H1 (cell line): Measurements from ENCODE around the gene NXN. TPM values are rescaled to one million over a fixed set of nuclear protein-coding genes. Genes with fewer than 3 reads are reported as not detected.

Experiments
- CTCF ChIA-PET: fragments of 300-600 bp; sonication (Branson Sonifier 250); formaldehyde crosslinking; loops from one replicate; lab custom pipeline; 2021; ENCODE audit not compliant: partially characterized antibody; lab: Charles Lee
- POLR2A ChIA-PET: fragments of 300-600 bp; sonication (Branson Sonifier 250); formaldehyde crosslinking; loops from one replicate; lab custom pipeline; 2021; ENCODE audit warnings: inconsistent platforms; ENCODE audit not compliant: partially characterized antibody; lab: Charles Lee
- DNase-seq, 2 experiments: peaks; one replicate each; pipeline versions ENCODE4 v3.0.0 to v3.0.0-alpha.2; 2010 to 2022; ENCODE audit warnings: low spot score in 2 of 2, low read depth in 1 of 2, mixed read lengths in 1 of 2
- FAIRE-seq: peaks from 2 replicates; lab custom pipeline; 2011; peaks lifted over from hg19 to GRCh38; lab: Jason Lieb, UNC
- H2AFZ ChIP-seq: 2 replicates; pipeline ENCODE4 v1.8.1; 2012; ENCODE audit warnings: low read length, inconsistent platforms
- H2AK5ac ChIP-seq: 2 replicates; pipeline ENCODE4 v1.6.1; 2013; ENCODE audit warnings: low read depth, low read length
- H2BK120ac ChIP-seq: replicated peaks from 2 replicates; pipeline ENCODE3; 2013; ENCODE audit warnings: low read depth, low read length, inconsistent platforms
- H2BK12ac ChIP-seq: 2 replicates; pipeline ENCODE4 v1.6.1; 2013; ENCODE audit warnings: low read depth, low read length
- H2BK15ac ChIP-seq: 2 replicates; pipeline ENCODE4 v1.6.1; 2013; ENCODE audit warnings: low read length
- H2BK20ac ChIP-seq: 2 replicates; pipeline ENCODE4 v1.6.1; 2013; ENCODE audit warnings: low read length
- H2BK5ac ChIP-seq: 2 replicates; pipeline ENCODE4 v1.6.1; 2013; ENCODE audit warnings: low read depth, low read length
- H3K14ac ChIP-seq: 2 replicates; pipeline ENCODE4 v1.6.1; 2013; ENCODE audit warnings: inconsistent platforms; ENCODE audit not compliant: insufficient read length
- H3K18ac ChIP-seq: 2 replicates; pipeline ENCODE4 v1.6.1; 2013; ENCODE audit warnings: low read length; ENCODE audit errors: extremely low read depth
- H3K23ac ChIP-seq: 2 replicates; pipeline ENCODE4 v1.6.1; 2013; ENCODE audit warnings: inconsistent platforms; ENCODE audit not compliant: insufficient read length
- H3K23me2 ChIP-seq: 2 replicates; pipeline ENCODE4 v1.6.1; 2013; ENCODE audit warnings: low read depth, low read length
- H3K27ac ChIP-seq: 2 replicates; pipeline ENCODE4 v1.6.1; 2011; ENCODE audit warnings: low read depth, low read length, inconsistent platforms
- H3K27me3 ChIP-seq, 4 experiments: replicated peaks in 1 of 4; 1 replicate in 1 of 4; 2 replicates in 3 of 4; pipeline versions ENCODE4 v1.6.1 to v1.8.1; 2011 to 2013; ENCODE audit warnings: low read length in 3 of 4, mild to moderate bottlenecking in 3 of 4, inconsistent platforms in 2 of 4, mixed read lengths in 2 of 4, moderate library complexity in 1 of 4; ENCODE audit not compliant: control insufficient read depth in 3 of 4, insufficient read depth in 3 of 4; ENCODE audit errors: extremely low read depth in 1 of 4
- H3K36me3 ChIP-seq, 4 experiments: 2 replicates each; pipeline versions ENCODE4 v1.6.1 to v1.8.1; 2011 to 2013; ENCODE audit warnings: mild to moderate bottlenecking in 4 of 4, low read length in 3 of 4, moderate library complexity in 2 of 4, control low read depth in 1 of 4, inconsistent platforms in 1 of 4; ENCODE audit not compliant: insufficient read depth in 4 of 4, control insufficient read depth in 2 of 4
- H3K4ac ChIP-seq: replicated peaks from 2 replicates; pipeline ENCODE3; 2013; ENCODE audit warnings: low read length, low read depth, mixed read lengths, inconsistent platforms; ENCODE audit not compliant: insufficient read length
- H3K4me1 ChIP-seq, 4 experiments: replicated peaks in 1 of 4; 1 replicate in 1 of 4; 2 replicates in 3 of 4; pipeline versions ENCODE4 v1.6.1 to v1.8.1; 2011 to 2013; ENCODE audit warnings: low read length in 3 of 4, inconsistent platforms in 2 of 4, mixed read lengths in 1 of 4; ENCODE audit not compliant: insufficient read depth in 4 of 4, control insufficient read depth in 3 of 4
- H3K4me2 ChIP-seq, 2 experiments: 2 replicates each; pipeline versions ENCODE4 v1.6.1 to v1.8.1; 2011 to 2013; ENCODE audit warnings: low read depth in 2 of 2, low read length in 2 of 2, control low read depth in 1 of 2, inconsistent platforms in 1 of 2, mild to moderate bottlenecking in 1 of 2; ENCODE audit not compliant: insufficient read depth in 1 of 2
- H3K4me3 ChIP-seq, 4 experiments: fragments of 200-600, 300-600 bp in 1 of 4; sonication (generic), shearing (Covaris generic), sonication (Bioruptor Twin) in 1 of 4; 2 replicates each; pipeline versions ENCODE4 v1.5.1 to v1.8.1; 2011 to 2016; ENCODE audit warnings: low read length in 4 of 4, low read depth in 3 of 4, control low read depth in 2 of 4, inconsistent platforms in 2 of 4, mild to moderate bottlenecking in 2 of 4, mixed read lengths in 1 of 4, moderate library complexity in 1 of 4; ENCODE audit not compliant: insufficient read depth in 2 of 4; ENCODE audit errors: extremely low read depth in 1 of 4
- H3K56ac ChIP-seq: replicated peaks from 2 replicates; pipeline ENCODE3; 2013; ENCODE audit warnings: low read depth, mild to moderate bottlenecking, mixed read lengths, low read length, inconsistent platforms; ENCODE audit not compliant: insufficient read length
- H3K79me1 ChIP-seq: 2 replicates; pipeline ENCODE4 v1.6.1; 2013; ENCODE audit warnings: low read depth, low read length, control low read depth
- H3K79me2 ChIP-seq, 2 experiments: 2 replicates each; pipeline versions ENCODE4 v1.6.1 to v1.8.1; 2012 to 2013; ENCODE audit warnings: low read length in 2 of 2, mild to moderate bottlenecking in 2 of 2, inconsistent platforms in 1 of 2; ENCODE audit not compliant: insufficient read depth in 2 of 2, control insufficient read depth in 1 of 2
- H3K9ac ChIP-seq, 4 experiments: replicated peaks in 1 of 4; 1 replicate in 1 of 4; 2 replicates in 3 of 4; pipeline versions ENCODE4 v1.6.1 to v1.8.1; 2011 to 2013; ENCODE audit warnings: low read depth in 3 of 4, low read length in 3 of 4, control low read depth in 2 of 4, mild to moderate bottlenecking in 2 of 4, moderate library complexity in 2 of 4, inconsistent platforms in 1 of 4; ENCODE audit errors: extremely low read depth in 1 of 4
- H3K9me3 ChIP-seq, 2 experiments: 2 replicates each; pipeline versions ENCODE4 v1.6.1 to v1.8.1; 2012 to 2013; ENCODE audit warnings: mild to moderate bottlenecking in 2 of 2, moderate library complexity in 2 of 2, control low read depth in 1 of 2, inconsistent platforms in 1 of 2, low read depth in 1 of 2, low read length in 1 of 2, mixed read lengths in 1 of 2; ENCODE audit not compliant: insufficient read depth in 2 of 2
- H4K20me1 ChIP-seq, 2 experiments: replicated peaks in 1 of 2; 2 replicates each; pipeline versions ENCODE3 to v1.8.1; 2011 to 2013; ENCODE audit warnings: inconsistent platforms in 2 of 2, low read length in 2 of 2, mild to moderate bottlenecking in 1 of 2; ENCODE audit not compliant: insufficient read depth in 2 of 2, control insufficient read depth in 1 of 2
- H4K5ac ChIP-seq: 2 replicates; pipeline ENCODE4 v1.6.1; 2013; ENCODE audit warnings: low read length, low read depth, mixed read lengths, inconsistent platforms; ENCODE audit not compliant: insufficient read length
- H4K8ac ChIP-seq: 2 replicates; pipeline ENCODE4 v1.8.0; 2013; ENCODE audit warnings: mild to moderate bottlenecking, moderate library complexity, low read length, inconsistent platforms; ENCODE audit not compliant: insufficient read depth; ENCODE audit errors: extremely low read depth
- H4K91ac ChIP-seq: replicated peaks from 2 replicates; pipeline ENCODE3; 2013; ENCODE audit warnings: low read length, mixed read lengths, inconsistent platforms; ENCODE audit not compliant: insufficient read length
- BCL11A ChIP-seq, 2 experiments: IDR thresholded peaks; one replicate each; pipeline ENCODE4 v1.6.1; 2011; ENCODE audit warnings: low read depth in 2 of 2, low read length in 2 of 2, mild to moderate bottlenecking in 2 of 2
- CBX5 ChIP-seq: fragments of 300-800, 300-1000 bp; sonication (generic); IDR thresholded peaks from 2 replicates; pipeline ENCODE4 v1.7.1; 2016; ENCODE audit warnings: antibody characterized with exemption, low read length, low read depth
- CTBP2 ChIP-seq: IDR thresholded peaks from 2 replicates; pipeline ENCODE4 v1.7.0; 2011; ENCODE audit warnings: borderline replicate concordance, mild to moderate bottlenecking, moderate library complexity, mixed read lengths, low read length; ENCODE audit not compliant: insufficient read depth, insufficient read length
- E2F6 ChIP-seq: IDR thresholded peaks from 2 replicates; pipeline ENCODE4 v1.6.1; 2012; ENCODE audit warnings: inconsistent platforms
- KDM5A ChIP-seq: fragments of 200-600 bp; IDR thresholded peaks from 2 replicates; pipeline ENCODE4 v1.7.1; 2012; ENCODE audit warnings: mild to moderate bottlenecking, low read length, inconsistent platforms, mixed read lengths
- PHF8 ChIP-seq: fragments of 200-600 bp; sonication (generic); conservative IDR thresholded peaks from 2 replicates; pipeline ENCODE4 v1.7.1; 2012; ENCODE audit warnings: low read depth, mild to moderate bottlenecking, inconsistent platforms, low read length, moderate library complexity
- SIRT6 ChIP-seq: IDR thresholded peaks from one replicate; pipeline ENCODE4 v1.7.1; 2012; ENCODE audit warnings: low read length, inconsistent platforms
- SIX5 ChIP-seq: IDR thresholded peaks from 2 replicates; pipeline ENCODE4 v1.6.1; 2011; ENCODE audit warnings: mild to moderate bottlenecking, low read depth, low read length
- SUZ12 ChIP-seq: fragments of 200-600 bp; sonication (generic); IDR thresholded peaks from 2 replicates; pipeline ENCODE4 v1.6.1; 2012; ENCODE audit warnings: mild to moderate bottlenecking, inconsistent platforms, low read length, moderate library complexity, mixed read lengths
- TAF1 ChIP-seq: IDR thresholded peaks from 2 replicates; pipeline ENCODE4 v1.6.1; 2011; ENCODE audit warnings: mild to moderate bottlenecking, low read depth, low read length
- TEAD4 ChIP-seq: IDR thresholded peaks from 2 replicates; pipeline ENCODE4 v1.6.1; 2012; ENCODE audit warnings: low read depth, low read length, inconsistent platforms, mixed read lengths
- WGBS, 2 experiments: shearing (Covaris generic) in 1 of 2; methylation state at CpG; one replicate each; pipeline versions ENCODE4 v1.1.6 to v1.1.7; 2013 to 2015; ENCODE audit warnings: low lambda C conversion rate in 2 of 2, mixed read lengths in 2 of 2, inconsistent platforms in 1 of 2, low coverage in 1 of 2, missing lambda C conversion rate in 1 of 2; ENCODE audit not compliant: insufficient replicate concordance in 2 of 2, insufficient coverage in 1 of 2, insufficient read length in 1 of 2; ENCODE audit errors: extremely low coverage in 1 of 2, missing lambda C conversion rate in 1 of 2; 5-methylcytosine and 5-hydroxymethylcytosine counted together
- polyA plus RNA-seq, 7 experiments: library from polyadenylated mRNA; depleted of rRNA in 3 of 7; stranded (reverse) in 5 of 7; unstranded in 2 of 7; fragments of >200 nt in 5 of 7; fragments of 200-250 nt in 2 of 7; gene quantifications; 1 replicate in 5 of 7; 2 replicates in 1 of 7; 4 replicates in 1 of 7; pipeline versions ENCODE4 v1.2.1 to v1.2.3, GENCODE V29; 2011 to 2013; ENCODE audit warnings: missing spikeins in 2 of 7, mixed read lengths in 2 of 7
- total RNA-seq: library from RNA; stranded (reverse); fragmentation: NEBNext Ultra II Directional; extraction: Animal tissue kit (Norgen Biotek cat#: 25700); gene quantifications from 2 replicates; pipeline ENCODE4 v1.2.1, GENCODE V29; 2021

Gene NXN
- total and polyA plus RNA-seq, 2 of the 8 experiments (the other 6 are each of a cell fraction or from before 2014, with no cell fraction given): 94.1 to 107 TPM

GRCh38 chr17:949623-950303, 29.8 kb downstream of the NXN start:
- H3K4me3 ChIP-seq: peak overlapping the region in 2 of 4 experiments; percentile 10 to 27; a peak in 3 of 8 replicates
- H2AFZ ChIP-seq: no peak overlapping the region
- H3K79me2 ChIP-seq: peaks cover 0 to 39% of the 10 kb centered on the region in 2 experiments; a peak in 3 of 4 replicates
- H3K23me2 ChIP-seq: no peaks in the 10 kb centered on the region; the same call in 1 of the 2 replicates
- H3K14ac ChIP-seq: no peak overlapping the region
- ChIA-PET POLR2A (interaction anchor here (0.7 to 2.9 kb wide), 20 partner anchors 9 to 157 kb away, joined by 3 to 13 read pairs (median 5); partner anchors contain the start of gene NXN), CTCF (interaction anchor here (0.6 to 2.7 kb wide), 7 partner anchors 11 to 156 kb away, joined by 3 to 9 read pairs (median 4); partner anchors contain the start of gene NXN)
- peak overlapping the region; percentile 88 for H3K4ac ChIP-seq
- H3K23ac ChIP-seq: no peak overlapping the region
- H2BK120ac ChIP-seq: peak overlapping the region; percentile 85
- peak overlapping the region; percentile 92 for H2BK15ac ChIP-seq
- H3K4me1 ChIP-seq: peaks cover 10 to 22% (median 12%) of the 10 kb centered on the region in 4 experiments
- peak overlapping the region; percentile 100 for H2BK5ac ChIP-seq
- DNase-seq: no peak
- peak overlapping the region in 1 of 4 experiments; percentile 58; a peak in 4 of 7 replicates for H3K9ac ChIP-seq
- peak overlapping the region; percentile 99 for H3K18ac ChIP-seq
- peak; percentile 90 for FAIRE-seq
- peak overlapping the region; percentile 90; the same call in 1 of the 2 replicates for H2BK20ac ChIP-seq
- no peaks in the 10 kb centered on the region for H3K36me3 ChIP-seq
- H3K79me1 ChIP-seq: peaks cover 5% of the 10 kb centered on the region
- peak overlapping the region; percentile 93; the same call in 1 of the 2 replicates for H4K8ac ChIP-seq
- peaks cover 0 to 8% of the 10 kb centered on the region in 2 experiments for H4K20me1 ChIP-seq
- H3K56ac ChIP-seq: peak overlapping the region; percentile 62
- H3K4me2 ChIP-seq: peak overlapping the region; percentile 50 to 79
- H4K91ac ChIP-seq: peak overlapping the region; percentile 86
- H3K9me3 ChIP-seq: no peaks in the 10 kb centered on the region; a peak in 1 of 4 replicates
- H4K5ac ChIP-seq: peak overlapping the region; percentile 85
- H2AK5ac ChIP-seq: peak overlapping the region; percentile 7; the same call in 1 of the 2 replicates
- no peaks in the 10 kb centered on the region for H3K27me3 ChIP-seq
- 13% methylated on average over 8 of the region's 12 CpGs; no CpG with 5 or more reads in 1 of the 2 experiments for WGBS, 2 experiments
- H2BK12ac ChIP-seq: peak overlapping the region; percentile 100
- H3K27ac ChIP-seq: peak overlapping the region; percentile 66
- TF ChIP-seq BCL11A (IDR thresholded peaks at IDR 0.05; ENCODE audit: low read depth in 2 of 2, low read length in 2 of 2): no peak
- TF ChIP-seq E2F6: 0 out of 2 replicates have a peak, but pooled peaks have one; percentile 8
- no peak for TF ChIP-seq CTBP2
- TF ChIP-seq CBX5: no peak
- TF ChIP-seq TAF1: 0 out of 2 replicates have a peak, but pooled peaks have one; percentile 25
- no peak for TF ChIP-seq SIRT6
- no peak for TF ChIP-seq PHF8
- no peak for TF ChIP-seq SUZ12
- no peak for TF ChIP-seq SIX5
- no peak for TF ChIP-seq KDM5A
- TF ChIP-seq TEAD4: peak; percentile 61
